NT2/D1 (cell line): ENCODE data around the gene LARGE1.

ENCODE experiments used
- DNase-seq: peaks from one replicate; pipeline ENCODE4 v3.0.0-alpha.2; 2011; ENCODE audit warnings: low read depth, low spot score
- H3K27me3 ChIP-seq: 2 replicates; pipeline ENCODE4 v1.6.0; 2011; ENCODE audit warnings: mild to moderate bottlenecking; ENCODE audit not compliant: insufficient read length, insufficient read depth
- H3K36me3 ChIP-seq: 2 replicates; pipeline ENCODE4 v1.6.1; 2011; ENCODE audit warnings: mild to moderate bottlenecking, low read length, mixed read lengths; ENCODE audit not compliant: insufficient read depth, insufficient read length
- H3K4me1 ChIP-seq: 2 replicates; pipeline ENCODE4 v1.5.1; 2011; ENCODE audit not compliant: insufficient read depth, insufficient read length
- H3K4me3 ChIP-seq: 2 replicates; pipeline ENCODE4 v1.5.1; 2011; ENCODE audit warnings: low read depth; ENCODE audit not compliant: insufficient read length
- H3K9ac ChIP-seq: 2 replicates; pipeline ENCODE4 v1.6.0; 2011; ENCODE audit warnings: low read depth; ENCODE audit not compliant: insufficient read length
- H3K9me3 ChIP-seq: 2 replicates; pipeline ENCODE4 v1.5.1; 2011; ENCODE audit warnings: mild to moderate bottlenecking, low read length; ENCODE audit not compliant: insufficient read depth
- SUZ12 ChIP-seq: IDR thresholded peaks from 2 replicates; pipeline ENCODE4 v1.6.1; 2011; ENCODE audit not compliant: insufficient read length, insufficient read depth; ENCODE audit errors: extremely low read depth
- YY1 ChIP-seq: IDR thresholded peaks from 2 replicates; pipeline ENCODE4 v1.6.1; 2011; ENCODE audit not compliant: insufficient read length, insufficient read depth
- ZNF274 ChIP-seq: IDR thresholded peaks from 2 replicates; pipeline ENCODE4 v1.6.1; 2011; ENCODE audit warnings: mild to moderate bottlenecking, low read depth, low read length

The LARGE1 gene

GRCh38 chr22:33774781-33775180 is 145.5 kb downstream of the LARGE1 start:
- Histone ChIP-seq H3K9ac (no peak overlapping the region), H3K4me1 (peaks cover 3% of the 10 kb centered on the region), H3K36me3 (no peaks in the 10 kb centered on the region), H3K4me3 (no peak overlapping the region), H3K27me3 (no peaks in the 10 kb centered on the region), H3K9me3 (no peaks in the 10 kb centered on the region)
- no peak for DNase-seq
- TF ChIP-seq ZNF274 = no peak
- no peak for TF ChIP-seq SUZ12
- TF ChIP-seq YY1 = no peak

- no peak overlapping the region for H3K9ac ChIP-seq
- TF ChIP-seq SUZ12 (no peak), YY1 (no peak), ZNF274 (no peak)
- H3K4me1 ChIP-seq = peaks cover 3% of the 10 kb centered on the region
- no peak overlapping the region for H3K4me3 ChIP-seq
- H3K9me3 ChIP-seq = no peaks in the 10 kb centered on the region
- H3K27me3 ChIP-seq = no peaks in the 10 kb centered on the region
- DNase-seq = no peak
- no peaks in the 10 kb centered on the region for H3K36me3 ChIP-seq
Measured at GRCh38 chr22:33772745-33773144, 147.5 kb downstream of the LARGE1 start.

- DNase-seq = no peak
- Histone ChIP-seq H3K9ac (no peak overlapping the region), H3K36me3 (no peaks in the 10 kb centered on the region), H3K27me3 (no peaks in the 10 kb centered on the region), H3K4me3 (no peak overlapping the region), H3K9me3 (no peaks in the 10 kb centered on the region), H3K4me1 (peaks cover 3% of the 10 kb centered on the region)
- TF ChIP-seq ZNF274 (no peak), YY1 (no peak), SUZ12 (no peak)
Measured at GRCh38 chr22:33771136-33771535, 149.1 kb downstream of the LARGE1 start.

GRCh38 chr22:33770723-33771122 is 149.6 kb downstream of the LARGE1 start:
- Histone ChIP-seq H3K27me3 (no peaks in the 10 kb centered on the region), H3K9ac (no peak overlapping the region), H3K4me1 (peaks cover under 1% of the 10 kb centered on the region), H3K9me3 (no peaks in the 10 kb centered on the region), H3K4me3 (no peak overlapping the region), H3K36me3 (no peaks in the 10 kb centered on the region)
- DNase-seq = no peak
- TF ChIP-seq ZNF274 = no peak
- TF ChIP-seq SUZ12 = no peak
- no peak for TF ChIP-seq YY1

DNA sequence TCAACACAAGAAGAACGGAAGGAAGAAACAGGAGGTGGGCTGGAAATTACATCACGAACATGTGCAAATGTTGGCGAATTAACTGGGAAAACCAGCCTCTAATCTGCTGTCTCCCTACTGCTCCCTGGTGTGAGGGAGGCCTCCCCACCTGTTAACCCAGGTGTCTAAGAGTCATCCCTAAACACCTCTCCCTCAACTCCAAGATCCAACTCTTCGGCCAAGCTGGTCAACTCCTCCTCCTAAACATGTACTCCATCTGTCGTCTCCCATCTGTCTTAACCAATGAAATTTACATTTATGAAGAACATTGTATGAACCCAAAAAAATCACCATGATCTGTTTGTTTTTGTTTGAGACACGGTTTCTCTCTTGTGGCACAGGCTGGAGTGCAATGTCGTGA is 154.2 kb downstream of the LARGE1 start:
- no peak for TF ChIP-seq ZNF274
- no peaks in the 10 kb centered on the region for H3K36me3 ChIP-seq
- DNase-seq = no peak
- H3K27me3 ChIP-seq = no peaks in the 10 kb centered on the region
- H3K9ac ChIP-seq = no peak overlapping the region
- H3K4me3 ChIP-seq = no peak overlapping the region
- H3K4me1 ChIP-seq = no peaks in the 10 kb centered on the region
- no peaks in the 10 kb centered on the region for H3K9me3 ChIP-seq

- Histone ChIP-seq H3K9me3 (no peaks in the 10 kb centered on the region), H3K4me1 (peaks cover 6% of the 10 kb centered on the region), H3K36me3 (peaks cover 3% of the 10 kb centered on the region), H3K27me3 (no peaks in the 10 kb centered on the region), H3K9ac (no peak overlapping the region), H3K4me3 (no peak overlapping the region)
- TF ChIP-seq YY1 (no peak), SUZ12 (no peak), ZNF274 (no peak)
- no peak for DNase-seq
Measured at GRCh38 chr22:33758961-33759360, 161.3 kb downstream of the LARGE1 start.

DNA sequence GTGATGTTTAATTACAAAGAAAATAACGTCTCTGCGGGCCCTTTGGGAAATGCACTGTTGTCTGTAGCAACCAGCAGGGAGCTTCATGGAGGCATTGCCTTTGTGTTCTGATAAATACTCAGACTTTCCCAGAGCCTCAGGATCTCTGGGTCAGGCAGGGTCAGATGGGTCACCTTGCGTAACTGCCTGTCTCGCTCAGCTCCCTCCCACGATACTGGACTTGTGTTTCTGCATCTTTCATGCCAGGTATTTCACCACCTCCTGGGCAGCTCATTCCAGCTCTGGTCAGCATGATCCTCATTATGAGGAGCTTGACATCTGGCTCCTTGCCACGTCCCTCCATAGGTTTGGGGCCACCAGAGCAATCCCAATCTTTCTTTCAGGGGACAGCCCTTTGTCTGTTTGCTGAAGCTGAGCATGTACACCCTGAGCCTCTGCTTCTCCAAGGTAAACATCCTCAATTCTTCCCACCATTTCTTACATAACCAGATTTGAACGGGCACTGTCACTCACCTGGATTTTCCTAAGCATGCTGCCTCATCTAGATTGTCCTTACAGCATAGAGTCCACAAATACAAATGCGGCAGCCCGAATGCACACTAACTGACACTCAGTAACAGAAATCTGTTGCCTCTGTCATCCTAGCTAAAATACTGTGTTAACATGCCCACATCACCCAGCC is 162.3 kb downstream of the LARGE1 start:
- H3K9ac ChIP-seq = no peak overlapping the region
- no peak overlapping the region for H3K4me3 ChIP-seq
- no peak for DNase-seq
- TF ChIP-seq SUZ12 = no peak
- no peaks in the 10 kb centered on the region for H3K27me3 ChIP-seq
- peaks cover 3% of the 10 kb centered on the region for H3K36me3 ChIP-seq
- H3K4me1 ChIP-seq = peaks cover 6% of the 10 kb centered on the region
- no peaks in the 10 kb centered on the region for H3K9me3 ChIP-seq
